ENCODE data around the gene LIMA1.

- TF ChIP-seq POLR2A (IDR thresholded peaks at IDR 0.05; ENCODE audit: extremely low read depth, insufficient read length) = no peak
- no peak for TF ChIP-seq CTCF (IDR thresholded peaks at IDR 0.05; ENCODE audit: low read depth, low read length)
Observed at GRCh38 chr12:50249464-50250182, 33.7 kb downstream of the LIMA1 start.

All from NB4 (cell line).